Cardiac muscle cell (in vitro differentiated cells and primary cell): ENCODE results near the gene METTL5. TPM values are rescaled to one million over a fixed set of nuclear protein-coding genes. Genes with fewer than 3 reads are reported as not detected.
A peak's percentile ranks its signal among the peaks of the same experiment; 100 is the strongest.

Experiments
- DNase-seq, 2 donors: peaks; one replicate each; pipeline versions ENCODE4 v3.0.0 to v3.0.0-alpha.2; 2010 to 2017; ENCODE audit warnings: low read depth in 1 of 2, low spot score in 1 of 2
- H3K27ac ChIP-seq: fragments of 200-600 bp; sonication (generic); 2 replicates; pipeline ENCODE4 v1.5.1; 2016
- H3K27me3 ChIP-seq: fragments of 200-600 bp; sonication (generic); 2 replicates; pipeline ENCODE4 v1.6.0; 2016; ENCODE audit warnings: control low read depth
- H3K36me3 ChIP-seq: fragments of 200-600 bp; sonication (generic); 2 replicates; pipeline ENCODE4 v1.5.1; 2016; ENCODE audit warnings: control low read depth
- H3K4me1 ChIP-seq: fragments of 200-600 bp; sonication (generic); 2 replicates; pipeline ENCODE4 v1.8.1; 2017; ENCODE audit warnings: low read depth, mild to moderate bottlenecking, mixed run types
- H3K4me3 ChIP-seq: fragments of 200-600 bp; sonication (generic); 2 replicates; pipeline ENCODE4 v1.5.1; 2016; ENCODE audit warnings: mild to moderate bottlenecking
- H3K9me3 ChIP-seq: fragments of 200-600 bp; sonication (generic); 2 replicates; pipeline ENCODE4 v1.5.1; 2017; ENCODE audit warnings: low read depth, mild to moderate bottlenecking, control low read depth
- CTCF ChIP-seq: IDR thresholded peaks from 2 replicates; pipeline ENCODE4 v1.5.1; 2012; ENCODE audit warnings: low read depth, mild to moderate bottlenecking, low read length
- polyA plus RNA-seq: library from polyadenylated mRNA; unstranded; fragments of >200 nt; fragmentation: Nextera tagmentation; extraction: Ambion mirVana; gene quantifications from 2 replicates; pipeline ENCODE4 v1.2.1, GENCODE V29; 2016
- total RNA-seq: library from RNA; depleted of rRNA; stranded (reverse); fragments of >200 nt; gene quantifications from 2 replicates; pipeline ENCODE4 v1.2.3, GENCODE V29; 2016

METTL5 gene
- total and polyA plus RNA-seq, 2 experiments from 2014 or later, result 46.8 to 124 TPM

- Histone ChIP-seq H3K27me3 (no peaks in the 10 kb centered on the region), H3K4me3 (peak overlapping the region; percentile 67), H3K9me3 (no peaks in the 10 kb centered on the region), H3K36me3 (peaks cover 13% of the 10 kb centered on the region), H3K4me1 (peaks cover 4% of the 10 kb centered on the region), H3K27ac (peak overlapping the region; percentile 84)
- no peak for TF ChIP-seq CTCF
- no peak for DNase-seq
These were observed 26.3 kb downstream of the METTL5 start for GRCh38 chr2:169798397-169798717.

GRCh38 chr2:169797601-169798000 lies 27.1 kb downstream of the METTL5 start:
- DNase-seq, result no peak
- Histone ChIP-seq H3K27ac (no peak overlapping the region), H3K9me3 (no peaks in the 10 kb centered on the region), H3K4me3 (no peak overlapping the region), H3K4me1 (peaks cover 4% of the 10 kb centered on the region), H3K27me3 (no peaks in the 10 kb centered on the region), H3K36me3 (peaks cover 10% of the 10 kb centered on the region)
- no peak for TF ChIP-seq CTCF

- Histone ChIP-seq H3K4me3 (no peak overlapping the region), H3K27me3 (no peaks in the 10 kb centered on the region), H3K4me1 (peaks cover 4% of the 10 kb centered on the region), H3K9me3 (no peaks in the 10 kb centered on the region), H3K36me3 (peaks cover 5% of the 10 kb centered on the region), H3K27ac (no peak overlapping the region)
- DNase-seq, result no peak
- no peak for TF ChIP-seq CTCF
These were observed 28.3 kb downstream of the METTL5 start for GRCh38 chr2:169796441-169796840.

GRCh38 chr2:169795181-169795580 lies 29.5 kb downstream of the METTL5 start:
- no peaks in the 10 kb centered on the region for H3K36me3 ChIP-seq
- TF ChIP-seq CTCF, result no peak
- H3K9me3 ChIP-seq, result no peaks in the 10 kb centered on the region
- H3K4me3 ChIP-seq, result no peak overlapping the region
- no peak for DNase-seq
- no peak overlapping the region for H3K27ac ChIP-seq
- no peaks in the 10 kb centered on the region for H3K27me3 ChIP-seq
- H3K4me1 ChIP-seq, result peaks cover 4% of the 10 kb centered on the region

- Histone ChIP-seq H3K27ac (no peak overlapping the region), H3K9me3 (no peaks in the 10 kb centered on the region)
These were observed 34.1 kb downstream of the METTL5 start for GRCh38 chr2:169790581-169790980.

More at GRCh38 chr2:169790581-169790980, 34.1 kb downstream of the METTL5 start:
- Histone ChIP-seq H3K36me3 (no peaks in the 10 kb centered on the region), H3K27me3 (no peaks in the 10 kb centered on the region), H3K4me3 (no peak overlapping the region), H3K4me1 (no peaks in the 10 kb centered on the region)
- TF ChIP-seq CTCF, result no peak
- no peak for DNase-seq
